BJ (cell line): ENCODE measurements around the gene PHF11. TPM values are rescaled to one million over a fixed set of nuclear protein-coding genes. Genes with fewer than 3 reads are reported as not detected.

ENCODE experiments used
- CTCF ChIA-PET: fragments of 350-600 bp; formaldehyde crosslinking; extraction: SDS; loops from one replicate; lab custom pipeline; 2021; ENCODE audit warnings: antibody characterized with exemption, inconsistent platforms; lab: Yijun Ruan, JAX
- POLR2A ChIA-PET: fragments of 300-600 bp; sonication (Branson Sonifier 250); formaldehyde crosslinking; extraction: SDS; loops from one replicate; lab custom pipeline; 2021; ENCODE audit warnings: antibody characterized with exemption; lab: Charles Lee
- DNase-seq: peaks from one replicate; pipeline ENCODE4 v3.0.0-alpha.2; 2011; ENCODE audit warnings: low read depth
- H3K27me3 ChIP-seq: 2 replicates; pipeline ENCODE4 v1.6.0; 2011; ENCODE audit warnings: low read length; ENCODE audit not compliant: control insufficient read depth, insufficient read depth
- H3K36me3 ChIP-seq: 2 replicates; pipeline ENCODE4 v1.5.1; 2011; ENCODE audit warnings: low read length; ENCODE audit not compliant: control insufficient read depth, insufficient read depth
- H3K4me3 ChIP-seq: 2 replicates; pipeline ENCODE4 v1.5.1; 2011; ENCODE audit warnings: low read depth, mild to moderate bottlenecking, control low read depth, low read length
- polyA plus RNA-seq: library from polyadenylated mRNA; depleted of rRNA; stranded (reverse); fragments of >200 nt; gene quantifications from 2 replicates; pipeline ENCODE4 v1.2.3, GENCODE V29; 2011
- TF ChIP-seq, protein P1 (sequence below): IDR thresholded peaks from 2 replicates; pipeline ENCODE4 v1.5.1; 2011; ENCODE audit warnings: low read depth, mild to moderate bottlenecking, control low read depth, inconsistent platforms, low read length, moderate library complexity; ENCODE audit not compliant: insufficient read depth

Gene PHF11
- polyA plus RNA-seq, 1 experiment = 18.7 TPM

DNA sequence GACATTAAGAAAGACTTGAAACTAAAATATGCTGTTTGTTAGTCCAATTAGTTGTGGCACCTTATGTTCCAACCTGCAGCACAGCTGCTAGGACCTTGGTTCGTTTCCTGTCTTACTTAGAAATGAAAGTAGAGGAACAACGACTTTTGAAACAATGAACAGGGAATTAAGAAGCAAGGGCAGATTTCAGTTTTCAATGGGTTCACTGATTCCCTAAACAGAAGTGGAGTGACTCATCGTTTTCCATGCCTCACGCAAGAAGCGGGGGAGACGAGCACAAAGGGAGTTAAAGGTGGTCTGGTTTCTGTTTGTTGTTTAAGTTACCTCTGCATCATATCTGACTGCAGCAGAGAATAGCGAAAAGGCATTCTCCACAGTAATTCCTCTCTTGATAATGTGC lies 44.8 kb downstream of the PHF11 start:
- no peak for DNase-seq
- ChIA-PET CTCF (no interaction called here), POLR2A (no interaction called here)
- TF ChIP-seq, protein P1, sequence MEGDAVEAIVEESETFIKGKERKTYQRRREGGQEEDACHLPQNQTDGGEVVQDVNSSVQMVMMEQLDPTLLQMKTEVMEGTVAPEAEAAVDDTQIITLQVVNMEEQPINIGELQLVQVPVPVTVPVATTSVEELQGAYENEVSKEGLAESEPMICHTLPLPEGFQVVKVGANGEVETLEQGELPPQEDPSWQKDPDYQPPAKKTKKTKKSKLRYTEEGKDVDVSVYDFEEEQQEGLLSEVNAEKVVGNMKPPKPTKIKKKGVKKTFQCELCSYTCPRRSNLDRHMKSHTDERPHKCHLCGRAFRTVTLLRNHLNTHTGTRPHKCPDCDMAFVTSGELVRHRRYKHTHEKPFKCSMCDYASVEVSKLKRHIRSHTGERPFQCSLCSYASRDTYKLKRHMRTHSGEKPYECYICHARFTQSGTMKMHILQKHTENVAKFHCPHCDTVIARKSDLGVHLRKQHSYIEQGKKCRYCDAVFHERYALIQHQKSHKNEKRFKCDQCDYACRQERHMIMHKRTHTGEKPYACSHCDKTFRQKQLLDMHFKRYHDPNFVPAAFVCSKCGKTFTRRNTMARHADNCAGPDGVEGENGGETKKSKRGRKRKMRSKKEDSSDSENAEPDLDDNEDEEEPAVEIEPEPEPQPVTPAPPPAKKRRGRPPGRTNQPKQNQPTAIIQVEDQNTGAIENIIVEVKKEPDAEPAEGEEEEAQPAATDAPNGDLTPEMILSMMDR = no peak
- H3K27me3 ChIP-seq = no peaks in the 10 kb centered on the region
- no peak overlapping the region for H3K4me3 ChIP-seq
- H3K36me3 ChIP-seq = no peaks in the 10 kb centered on the region

DNA sequence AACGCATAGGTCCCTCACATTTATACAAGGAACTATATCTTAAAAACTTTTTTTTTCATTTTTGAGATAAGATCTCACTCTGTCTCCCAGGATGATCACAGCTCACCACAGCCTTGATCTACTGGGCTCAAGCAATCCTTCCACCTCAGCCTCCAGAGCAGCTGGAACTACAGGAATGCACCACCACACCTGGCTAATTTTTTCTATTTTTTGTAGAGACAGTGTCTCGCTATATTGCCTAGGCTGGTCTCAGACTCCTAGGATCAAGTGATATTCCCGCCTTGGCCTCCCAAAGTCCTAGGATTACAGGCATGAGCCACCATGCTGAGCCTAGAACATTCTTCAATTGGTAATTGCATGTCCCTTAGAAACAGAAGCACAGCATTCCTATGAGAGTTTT lies 47.9 kb downstream of the PHF11 start:
- TF ChIP-seq, protein P1 = no peak
- H3K4me3 ChIP-seq = no peak overlapping the region
- H3K27me3 ChIP-seq = no peaks in the 10 kb centered on the region
- ChIA-PET CTCF (no interaction called here), POLR2A (no interaction called here)
- DNase-seq = no peak
- H3K36me3 ChIP-seq = no peaks in the 10 kb centered on the region; the same call in 1 of the 2 replicates

DNA sequence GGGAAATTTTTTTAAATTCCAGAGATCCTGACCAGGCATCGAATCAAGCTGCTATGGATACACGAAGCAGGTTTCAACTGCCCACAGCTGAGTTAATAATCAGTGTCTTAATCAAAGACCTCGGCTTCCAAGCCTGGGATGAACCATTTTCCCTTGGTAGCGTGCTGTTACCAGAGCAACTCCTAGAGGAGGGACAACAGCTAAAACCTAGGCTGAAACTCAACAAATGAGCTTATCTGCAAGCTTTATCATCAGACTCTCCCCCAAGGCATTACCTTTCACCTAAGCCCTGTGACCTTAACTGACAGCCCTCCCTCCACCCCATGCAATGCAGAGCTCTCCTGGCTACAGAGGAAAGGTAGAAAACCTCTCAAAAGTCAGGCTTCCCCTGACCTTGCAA lies 49.9 kb downstream of the PHF11 start:
- ChIA-PET CTCF (no interaction called here), POLR2A (no interaction called here)
- TF ChIP-seq, protein P1 = no peak

DNA sequence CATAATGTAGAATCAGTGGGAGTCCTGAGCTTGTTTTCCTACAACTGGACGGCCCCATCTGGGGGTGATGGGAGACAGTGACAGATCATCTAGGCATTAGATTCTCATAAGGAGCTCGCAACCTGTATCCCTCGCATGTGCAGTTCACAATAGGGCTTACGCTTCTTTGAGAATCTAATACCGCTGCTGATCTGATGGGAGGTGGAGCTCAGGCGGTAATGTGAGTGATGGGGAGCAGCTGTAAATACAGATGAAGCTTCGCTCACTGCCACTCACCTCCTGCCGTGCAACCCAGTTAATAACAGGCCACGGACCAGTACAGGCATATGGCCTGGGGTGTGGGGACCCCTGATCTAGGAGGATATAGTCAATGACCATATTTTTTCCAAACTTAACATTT lies 50.8 kb downstream of the PHF11 start:
- H3K4me3 ChIP-seq = no peak overlapping the region
- ChIA-PET POLR2A (no interaction called here), CTCF (no interaction called here)
- TF ChIP-seq, protein P1 = no peak
- no peak for DNase-seq
- no peaks in the 10 kb centered on the region; the same call in 1 of the 2 replicates for H3K36me3 ChIP-seq
- H3K27me3 ChIP-seq = no peaks in the 10 kb centered on the region

More for the DNA sequence above, 49.9 kb downstream of the PHF11 start:
- H3K27me3 ChIP-seq = no peaks in the 10 kb centered on the region
- no peak overlapping the region for H3K4me3 ChIP-seq
- no peaks in the 10 kb centered on the region; the same call in 1 of the 2 replicates for H3K36me3 ChIP-seq
- DNase-seq = no peak

DNA sequence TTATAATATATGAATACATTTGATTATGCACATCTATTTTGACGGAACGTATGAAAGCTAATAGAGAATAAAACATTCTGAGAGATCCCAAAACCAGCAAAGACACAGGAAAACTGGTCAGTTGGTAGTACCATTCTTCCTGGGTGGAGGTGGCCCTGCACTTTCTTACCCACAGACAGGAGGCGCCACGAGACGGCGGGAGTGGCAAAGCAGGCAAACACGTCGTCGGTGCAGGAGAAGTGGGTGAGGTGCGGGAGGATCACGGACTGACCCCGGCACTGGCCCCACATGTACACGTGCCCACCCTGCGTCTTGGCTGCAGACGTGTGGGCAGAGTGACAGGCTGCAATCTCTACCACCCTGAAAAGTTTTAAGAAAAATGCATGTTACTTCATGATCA lies 53.5 kb downstream of the PHF11 start:
- DNase-seq = no peak
- Histone ChIP-seq H3K4me3 (no peak overlapping the region), H3K27me3 (no peaks in the 10 kb centered on the region), H3K36me3 (no peaks in the 10 kb centered on the region; the same call in 1 of the 2 replicates)
- TF ChIP-seq, protein P1 = peak; percentile 19; the same call in 1 of the 2 replicates
- POLR2A ChIA-PET = no interaction called here
- CTCF ChIA-PET = interaction anchor here (0.6 kb wide), 1 partner anchor 228 kb away, joined by 3 read pairs; no protein-coding TSS in a partner anchor
